ENCODE measurements around the gene RPRD2. TPM values are rescaled to one million over a fixed set of nuclear protein-coding genes. Genes with fewer than 3 reads are reported as not detected.

Gene RPRD2
- total RNA-seq, 1 experiment from 2014 or later: 36.2 TPM

DNA sequence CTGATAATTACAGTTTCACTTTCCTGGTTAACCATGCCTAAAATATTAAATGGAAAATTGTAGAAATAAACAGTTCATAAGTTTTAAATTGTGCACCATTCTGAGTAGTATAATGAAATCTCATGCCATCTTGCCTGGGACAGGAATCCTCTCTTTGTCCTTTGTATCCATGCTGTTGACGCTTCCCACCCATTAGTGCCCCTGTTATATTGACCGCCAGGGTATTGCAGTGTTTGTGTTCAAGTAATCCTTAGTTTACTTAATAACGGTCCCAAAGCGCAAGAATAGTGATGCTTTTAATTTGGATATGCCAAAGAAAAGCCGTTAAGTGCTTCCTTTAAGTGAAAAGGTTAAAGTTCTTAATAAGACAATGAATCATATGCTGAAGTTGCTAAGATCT, 41.7 kb downstream of the RPRD2 start:
- no peaks in the 10 kb centered on the region for H3K36me3 ChIP-seq (ENCODE audit: low read depth)
- no peaks in the 10 kb centered on the region for H3K9me3 ChIP-seq (ENCODE audit: insufficient read depth, low read depth)
- H3K27ac ChIP-seq: no peak overlapping the region
- no peak overlapping the region for H3K4me2 ChIP-seq
- TF ChIP-seq, protein P1, sequence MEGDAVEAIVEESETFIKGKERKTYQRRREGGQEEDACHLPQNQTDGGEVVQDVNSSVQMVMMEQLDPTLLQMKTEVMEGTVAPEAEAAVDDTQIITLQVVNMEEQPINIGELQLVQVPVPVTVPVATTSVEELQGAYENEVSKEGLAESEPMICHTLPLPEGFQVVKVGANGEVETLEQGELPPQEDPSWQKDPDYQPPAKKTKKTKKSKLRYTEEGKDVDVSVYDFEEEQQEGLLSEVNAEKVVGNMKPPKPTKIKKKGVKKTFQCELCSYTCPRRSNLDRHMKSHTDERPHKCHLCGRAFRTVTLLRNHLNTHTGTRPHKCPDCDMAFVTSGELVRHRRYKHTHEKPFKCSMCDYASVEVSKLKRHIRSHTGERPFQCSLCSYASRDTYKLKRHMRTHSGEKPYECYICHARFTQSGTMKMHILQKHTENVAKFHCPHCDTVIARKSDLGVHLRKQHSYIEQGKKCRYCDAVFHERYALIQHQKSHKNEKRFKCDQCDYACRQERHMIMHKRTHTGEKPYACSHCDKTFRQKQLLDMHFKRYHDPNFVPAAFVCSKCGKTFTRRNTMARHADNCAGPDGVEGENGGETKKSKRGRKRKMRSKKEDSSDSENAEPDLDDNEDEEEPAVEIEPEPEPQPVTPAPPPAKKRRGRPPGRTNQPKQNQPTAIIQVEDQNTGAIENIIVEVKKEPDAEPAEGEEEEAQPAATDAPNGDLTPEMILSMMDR (conservative IDR thresholded peaks at IDR 0.05): no peak
- no peak for TF ChIP-seq EZH2 (IDR thresholded peaks at IDR 0.05; ENCODE audit: low read depth)
- BruUV-seq (replicated peaks): no TSS peak
- intact Hi-C loops (cut with micrococcal nuclease; ENCODE audit: unreplicated experiment): no loop called here
- DNase-seq: no peak
- H2AFZ ChIP-seq: no peak overlapping the region
- peaks cover 93% of the 10 kb centered on the region for H3K79me2 ChIP-seq (ENCODE audit: low read depth)
- peaks cover 11% of the 10 kb centered on the region; the same call in 1 of the 2 replicates for H3F3A ChIP-seq (ENCODE audit: insufficient read depth, low read depth)
- H4K20me1 ChIP-seq (ENCODE audit: insufficient read depth): peaks cover 28% of the 10 kb centered on the region
- POLR2A ChIA-PET (ENCODE audit: unreplicated experiment): no interaction called here
- CTCF ChIA-PET: no interaction called here
- H3K9me2 ChIP-seq (ENCODE audit: insufficient read depth): no peaks in the 10 kb centered on the region
- H3K27me3 ChIP-seq (ENCODE audit: insufficient read depth, low read depth): no peaks in the 10 kb centered on the region
- H3K4me1 ChIP-seq (replicated peaks; ENCODE audit: insufficient read depth): no peaks in the 10 kb centered on the region
- no peak overlapping the region for H3K4me3 ChIP-seq

DNA sequence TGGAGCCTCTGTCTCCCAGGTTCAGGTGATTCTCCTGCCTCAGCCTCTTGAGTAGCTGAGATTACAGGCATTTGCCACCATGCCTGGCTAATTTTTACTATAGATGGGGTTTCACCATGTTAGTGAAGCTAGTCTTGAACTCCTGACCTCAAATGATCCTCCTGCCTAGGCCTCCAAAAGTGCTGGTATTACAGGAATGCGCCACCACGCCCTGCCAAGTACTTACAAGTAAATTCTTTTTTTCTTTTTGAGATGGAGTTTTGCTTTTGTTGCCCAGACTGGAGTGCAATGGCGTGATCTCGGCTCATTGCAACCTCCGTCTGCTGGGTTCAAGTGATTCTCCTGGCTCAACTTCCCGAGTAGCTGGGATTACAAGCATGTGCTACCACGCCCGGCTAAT, 42.5 kb downstream of the RPRD2 start:
- DNase-seq: no peak
- Histone ChIP-seq H3K27me3 (ENCODE audit: insufficient read depth, low read depth) (no peaks in the 10 kb centered on the region), H3K4me2 (no peak overlapping the region), H4K20me1 (ENCODE audit: insufficient read depth) (peaks cover 29% of the 10 kb centered on the region), H2AFZ (no peak overlapping the region), H3K4me1 (replicated peaks; ENCODE audit: insufficient read depth) (no peaks in the 10 kb centered on the region), H3K9me2 (ENCODE audit: insufficient read depth) (no peaks in the 10 kb centered on the region), H3K4me3 (no peak overlapping the region), H3K36me3 (ENCODE audit: low read depth) (no peaks in the 10 kb centered on the region), H3K9me3 (ENCODE audit: insufficient read depth, low read depth) (no peaks in the 10 kb centered on the region), H3K27ac (no peak overlapping the region), H3F3A (ENCODE audit: insufficient read depth, low read depth) (peaks cover 11% of the 10 kb centered on the region; the same call in 1 of the 2 replicates), H3K79me2 (ENCODE audit: low read depth) (peaks cover 92% of the 10 kb centered on the region)
- BruUV-seq (replicated peaks): no TSS peak
- intact Hi-C loops (cut with micrococcal nuclease; ENCODE audit: unreplicated experiment): no loop called here
- ChIA-PET CTCF (no interaction called here), POLR2A (ENCODE audit: unreplicated experiment) (interaction anchor here (0.7 kb wide), 1 partner anchor 143 kb away, joined by 3 read pairs; no protein-coding TSS in a partner anchor)
- TF ChIP-seq, protein P1 (conservative IDR thresholded peaks at IDR 0.05): no peak
- no peak for TF ChIP-seq EZH2 (IDR thresholded peaks at IDR 0.05; ENCODE audit: low read depth)

DNA sequence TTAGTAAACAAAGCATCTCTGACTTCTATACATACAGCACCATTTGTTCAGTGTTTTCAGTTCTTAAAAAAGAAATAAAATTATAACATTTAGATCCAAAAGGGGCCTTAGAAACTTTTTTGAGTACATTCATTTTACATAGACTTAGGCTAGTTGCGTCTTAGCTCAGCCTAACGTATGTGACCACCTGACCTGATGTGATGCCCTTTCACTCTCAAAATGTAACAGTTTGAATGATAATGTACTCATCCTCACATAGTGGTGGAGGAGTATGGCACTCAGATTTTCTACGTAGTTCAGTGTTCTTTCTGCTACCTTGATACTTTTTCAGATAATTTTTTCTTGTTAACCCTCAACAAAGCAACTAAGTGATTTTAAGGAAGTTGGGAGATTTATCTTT, 43.4 kb downstream of the RPRD2 start:
- DNase-seq: no peak
- CTCF ChIA-PET: no interaction called here
- no peaks in the 10 kb centered on the region for H3K36me3 ChIP-seq (ENCODE audit: low read depth)
- peaks cover 11% of the 10 kb centered on the region; the same call in 1 of the 2 replicates for H3F3A ChIP-seq (ENCODE audit: insufficient read depth, low read depth)
- H3K4me2 ChIP-seq: no peak overlapping the region
- H3K79me2 ChIP-seq (ENCODE audit: low read depth): peaks cover 95% of the 10 kb centered on the region
- H3K9me2 ChIP-seq (ENCODE audit: insufficient read depth): no peaks in the 10 kb centered on the region
- H3K4me1 ChIP-seq (replicated peaks; ENCODE audit: insufficient read depth): no peaks in the 10 kb centered on the region
- no peaks in the 10 kb centered on the region for H3K9me3 ChIP-seq (ENCODE audit: insufficient read depth, low read depth)
- H2AFZ ChIP-seq: no peak overlapping the region
- TF ChIP-seq, protein P1 (conservative IDR thresholded peaks at IDR 0.05): no peak
- no peak for TF ChIP-seq EZH2 (IDR thresholded peaks at IDR 0.05; ENCODE audit: low read depth)
- no peaks in the 10 kb centered on the region for H3K27me3 ChIP-seq (ENCODE audit: insufficient read depth, low read depth)
- no peak overlapping the region for H3K4me3 ChIP-seq
- H3K27ac ChIP-seq: no peak overlapping the region
- peaks cover 33% of the 10 kb centered on the region for H4K20me1 ChIP-seq (ENCODE audit: insufficient read depth)
- POLR2A ChIA-PET (ENCODE audit: unreplicated experiment): no interaction called here
- intact Hi-C loops (cut with micrococcal nuclease; ENCODE audit: unreplicated experiment): no loop called here
- BruUV-seq (replicated peaks): no TSS peak
